Stimulated activated CD4-positive, alpha-beta T cell treated with anti-CD3 and anti-CD28 coated beads, Interleukin-4, amount 100 ng/mL, for 24 hours (primary cell): Measurements from ENCODE around the gene HMX2.

Source experiments
- DNase-seq: peaks from one replicate; pipeline ENCODE4 v3.0.0-alpha.2; 2020

The HMX2 gene

GRCh38 chr10:123139521-123140163 lies 8.3 kb upstream of the HMX2 start:
- DNase-seq: no peak

DNA sequence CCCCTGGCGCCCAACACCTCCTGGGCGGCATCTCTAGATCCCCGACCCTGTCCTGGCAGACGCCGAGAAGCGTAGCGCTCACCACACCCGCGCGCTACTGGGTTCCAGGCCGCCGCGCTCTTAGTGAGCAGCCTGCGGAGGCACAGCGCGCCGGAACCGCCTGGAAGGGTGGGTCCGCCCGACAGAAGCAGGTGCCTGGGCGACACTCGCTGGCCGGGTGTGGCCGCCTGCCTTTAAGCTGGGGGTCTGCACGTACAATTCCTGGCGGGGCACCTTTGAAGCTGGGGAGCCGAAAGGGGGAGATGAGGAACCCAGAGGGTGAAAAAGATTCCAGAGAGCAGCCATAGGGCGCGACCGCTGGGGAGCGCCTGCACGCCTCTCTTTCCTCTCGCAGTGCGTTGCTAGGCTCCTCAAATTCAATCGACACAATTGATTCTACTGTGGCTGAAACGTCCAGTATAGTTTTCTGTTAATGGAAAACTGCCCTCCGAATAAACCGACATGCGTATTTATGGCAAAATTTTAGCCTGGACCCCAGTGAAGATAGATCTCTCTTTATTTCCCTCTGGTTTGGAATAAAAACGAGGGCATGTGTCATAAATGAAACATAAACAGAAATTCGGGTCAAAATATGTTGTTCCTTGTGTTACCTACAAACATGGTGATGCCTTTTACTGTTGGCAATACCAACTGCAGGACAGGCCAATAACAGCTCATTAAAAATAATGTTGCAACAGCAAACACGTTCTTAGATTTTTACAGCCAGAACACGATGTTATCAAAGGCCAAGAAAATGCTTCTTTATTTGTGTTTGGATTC lies 7.6 kb upstream of the HMX2 start:
- DNase-seq: no peak

DNA sequence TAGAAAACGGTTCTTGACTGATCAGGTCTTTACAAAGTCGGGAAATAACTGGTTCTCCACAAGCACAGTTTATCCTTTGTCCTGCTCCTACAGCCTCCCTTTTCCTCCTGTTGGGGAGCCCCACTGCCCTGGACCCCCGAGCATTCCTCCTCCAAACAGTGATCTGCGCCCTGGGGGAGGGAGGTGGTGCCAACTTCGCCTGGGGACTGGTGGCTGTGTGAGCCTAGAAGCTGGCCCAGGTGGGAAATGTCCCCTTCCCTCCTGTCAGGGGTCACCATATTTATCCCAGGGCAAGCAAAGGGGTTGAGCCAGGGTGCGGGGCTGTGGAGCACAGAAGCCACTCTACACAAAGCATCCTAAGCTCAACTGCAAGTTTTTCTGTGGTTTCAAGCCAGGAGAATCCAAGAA lies 6.9 kb upstream of the HMX2 start:
- DNase-seq: no peak

DNA sequence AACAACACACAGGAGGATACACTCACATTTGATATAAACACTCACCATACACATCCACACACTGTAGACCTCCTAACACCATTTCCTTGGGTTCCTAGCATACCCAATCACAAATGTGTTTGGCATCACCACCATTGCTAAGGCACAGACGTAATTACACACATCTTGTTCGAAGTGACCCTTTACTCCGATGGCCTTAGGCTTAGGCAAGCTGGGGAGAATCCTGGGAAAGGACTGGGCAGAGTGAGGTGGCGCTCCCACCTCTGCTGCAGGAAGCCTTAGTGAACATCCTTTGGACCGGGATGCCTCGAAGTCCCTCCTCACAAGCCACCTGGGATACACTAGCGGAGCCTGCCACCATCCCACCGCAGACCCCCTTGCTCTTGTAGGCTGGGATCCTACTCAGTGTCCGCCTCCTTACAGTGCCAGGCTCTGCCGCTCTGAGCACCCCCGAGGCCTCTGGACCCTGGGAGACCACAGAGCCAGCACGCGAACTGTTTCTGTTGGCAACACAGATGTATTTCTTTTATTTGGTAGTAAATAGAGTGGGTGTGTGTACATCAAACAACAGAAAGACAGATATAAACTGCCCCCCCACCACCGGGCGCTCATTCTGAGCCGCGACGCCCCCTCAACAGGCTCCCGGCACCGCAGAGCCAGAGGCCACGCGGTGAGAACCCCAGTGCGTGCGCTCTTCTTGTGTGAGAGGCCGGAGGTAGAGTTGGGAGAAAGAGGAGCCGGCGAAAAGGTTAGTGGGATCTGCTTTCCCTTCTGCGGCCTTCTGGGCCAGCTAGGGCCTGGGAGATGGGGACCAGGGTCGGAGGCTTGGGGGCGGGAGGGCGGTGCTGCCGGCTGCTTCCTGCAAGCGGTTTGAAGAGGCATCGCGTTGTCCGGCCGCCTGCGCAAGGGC lies 5.9 kb upstream of the HMX2 start:
- DNase-seq: no peak

DNA sequence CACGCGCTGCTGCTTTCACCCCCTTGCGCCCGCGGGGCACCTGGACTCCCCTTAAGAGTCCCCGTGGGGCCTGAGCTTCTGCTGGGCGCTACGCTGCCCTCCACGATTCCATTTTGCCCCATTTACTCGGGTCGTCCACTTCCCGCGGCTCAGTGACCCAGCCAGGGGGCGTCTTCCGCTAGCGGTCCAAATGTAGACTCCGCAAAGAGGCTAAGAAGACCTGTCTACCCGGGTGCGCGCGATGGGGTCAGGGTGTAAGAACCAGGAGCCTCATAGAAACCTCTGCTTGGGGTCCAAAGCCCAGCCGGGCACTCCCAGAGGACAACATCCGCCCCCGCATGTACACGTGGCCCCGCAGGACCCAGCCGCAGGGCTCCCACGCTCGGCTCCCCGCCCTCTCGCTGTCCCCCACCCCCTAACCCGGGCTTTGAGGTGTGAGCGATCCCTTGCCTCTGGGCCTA lies 5.2 kb upstream of the HMX2 start:
- DNase-seq: no peak

GRCh38 chr10:123143162-123143824 lies 4.6 kb upstream of the HMX2 start:
- no peak for DNase-seq

DNA sequence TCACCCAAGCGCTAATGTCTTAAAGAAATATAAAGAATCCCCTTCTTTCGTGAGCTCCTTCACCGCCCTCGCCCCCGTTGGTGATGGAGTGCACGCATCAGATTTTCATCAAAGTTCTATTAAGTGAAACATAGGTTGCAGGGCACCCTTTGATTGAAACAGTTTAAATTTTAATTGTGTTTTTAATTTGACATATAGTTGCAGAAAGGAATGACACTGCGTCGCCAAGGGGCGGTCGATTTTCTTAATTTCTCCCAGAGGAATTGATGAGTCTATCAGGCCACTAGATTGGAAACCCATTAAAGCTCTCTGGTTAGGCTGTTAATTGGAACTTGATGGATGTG lies 4.1 kb upstream of the HMX2 start:
- no peak for DNase-seq

- DNase-seq: no peak
Measured at GRCh38 chr10:123144697-123145541, 3.0 kb upstream of the HMX2 start.

DNA sequence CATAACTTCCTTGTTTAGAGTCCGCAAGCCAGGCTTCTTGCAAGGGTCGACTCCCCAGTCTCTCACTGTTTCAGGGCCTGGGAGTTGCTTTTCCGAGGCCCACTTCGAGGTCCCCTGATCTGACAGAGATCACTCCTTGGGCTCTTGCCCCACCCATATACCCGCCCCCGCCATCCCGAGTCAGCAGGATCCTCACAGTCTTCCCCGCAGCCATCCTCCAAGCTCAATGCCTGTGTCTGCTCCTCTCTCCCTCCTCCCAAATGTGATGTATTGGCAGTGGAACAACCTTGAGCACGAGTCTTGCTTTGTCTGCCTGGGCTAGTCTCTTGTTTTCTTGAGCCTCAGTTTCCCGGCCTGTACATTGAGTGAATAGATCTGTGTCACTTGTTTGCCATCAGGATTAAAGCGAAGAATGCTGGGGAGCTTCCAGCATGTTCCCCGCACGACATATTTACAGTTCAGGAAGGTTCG lies 2.4 kb upstream of the HMX2 start:
- no peak for DNase-seq

DNA sequence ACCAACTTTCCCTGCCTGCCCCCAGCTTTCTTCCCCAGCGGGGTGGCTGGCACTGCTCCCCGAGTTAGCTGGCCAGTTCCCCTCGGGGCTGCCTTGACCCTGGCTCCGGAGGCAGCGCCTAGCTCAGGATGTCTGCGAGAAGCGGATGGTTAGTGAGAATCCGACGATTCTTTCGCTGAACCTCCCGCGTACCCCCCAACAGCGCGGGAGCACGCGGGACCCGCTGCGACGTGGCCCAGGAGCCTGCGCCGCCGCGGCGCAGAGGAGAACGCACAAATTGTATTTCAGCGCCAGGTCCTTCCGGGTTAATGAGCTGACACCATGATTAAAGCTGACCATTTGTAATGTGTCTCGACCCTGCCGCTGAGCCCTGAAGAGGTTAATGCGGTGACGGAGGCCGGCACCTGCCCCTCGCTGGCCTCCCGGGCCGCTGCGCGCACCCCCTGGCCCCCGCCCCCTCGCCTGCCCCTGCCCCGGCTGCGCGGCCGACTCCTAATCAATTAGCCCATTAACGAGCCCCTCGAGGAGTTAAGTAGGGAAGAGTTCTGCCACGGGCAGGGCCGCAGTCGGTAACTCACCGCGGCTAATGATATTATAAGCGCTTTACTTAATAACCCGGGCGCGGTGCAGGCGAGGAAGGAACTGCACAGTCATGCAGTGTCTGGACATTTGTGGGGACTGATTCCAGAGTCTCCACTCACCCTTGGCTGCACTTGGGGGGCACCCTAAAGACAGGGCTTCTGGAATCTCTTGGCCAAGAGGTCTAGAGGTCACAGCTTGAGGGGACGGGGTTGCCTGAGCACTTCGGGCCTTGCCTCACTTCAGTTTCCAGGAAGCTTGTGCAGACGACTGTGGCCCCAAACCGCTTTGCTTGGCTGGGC lies 1.7 kb upstream of the HMX2 start:
- DNase-seq: no peak

DNA sequence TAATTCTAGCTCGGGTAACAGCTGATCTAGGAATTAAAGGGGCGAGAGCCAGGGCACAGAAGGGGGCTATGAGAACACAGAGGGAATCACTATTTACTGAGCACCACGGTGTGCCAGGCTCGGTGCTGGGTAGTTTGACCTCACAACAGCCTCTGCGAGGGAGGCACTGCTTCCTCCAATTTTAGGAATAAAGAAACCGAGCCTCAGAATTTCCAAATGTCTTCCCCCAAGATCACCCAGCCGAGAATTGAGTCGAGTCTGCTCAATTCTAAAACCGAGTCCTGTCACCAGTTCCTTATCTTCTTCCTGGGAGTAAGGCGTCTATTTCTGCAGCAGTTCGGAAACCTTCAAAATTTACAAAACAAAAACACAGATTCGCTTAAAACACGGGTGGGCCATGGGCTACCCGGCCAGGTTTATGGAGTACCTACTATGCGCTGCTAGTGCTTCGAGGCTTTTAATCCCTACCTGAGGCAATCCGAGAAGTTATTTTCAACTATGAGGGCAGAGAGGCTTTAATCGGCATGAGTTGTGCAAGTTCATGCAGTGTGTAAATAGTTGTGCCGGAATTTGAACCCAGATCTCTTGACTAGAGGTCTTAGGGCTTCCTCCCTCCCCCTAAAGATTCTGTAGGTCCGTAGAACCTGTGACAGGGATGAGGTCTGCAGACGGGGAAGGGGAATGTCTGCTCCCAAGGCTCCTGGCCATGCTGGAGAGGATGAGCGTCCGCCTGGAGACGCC lies 872 bp upstream of the HMX2 start:
- DNase-seq: no peak

GRCh38 chr10:123148414-123149161 lies 652 bp downstream of the HMX2 start:
- DNase-seq: no peak

DNA sequence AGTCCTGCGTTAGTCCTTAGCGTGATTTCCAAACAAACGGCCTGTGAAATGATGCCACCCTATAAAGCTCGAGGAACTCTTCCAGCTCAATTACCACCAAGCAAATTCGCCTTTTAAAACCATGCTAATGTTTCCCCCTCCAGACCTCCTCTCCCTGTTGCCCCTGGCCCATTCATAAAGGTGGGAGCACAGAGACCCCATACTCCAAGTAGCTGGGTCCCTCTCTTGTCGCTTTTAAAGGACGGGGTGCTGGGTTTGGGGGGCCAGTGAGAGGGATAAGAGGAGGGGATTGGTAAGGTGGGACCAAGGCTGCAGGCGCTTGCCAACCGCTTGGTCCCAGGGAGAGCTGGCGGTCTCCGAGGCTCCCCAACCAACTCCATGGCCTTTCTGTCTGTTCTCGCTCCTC lies 1.2 kb downstream of the HMX2 start:
- DNase-seq: no peak

DNA sequence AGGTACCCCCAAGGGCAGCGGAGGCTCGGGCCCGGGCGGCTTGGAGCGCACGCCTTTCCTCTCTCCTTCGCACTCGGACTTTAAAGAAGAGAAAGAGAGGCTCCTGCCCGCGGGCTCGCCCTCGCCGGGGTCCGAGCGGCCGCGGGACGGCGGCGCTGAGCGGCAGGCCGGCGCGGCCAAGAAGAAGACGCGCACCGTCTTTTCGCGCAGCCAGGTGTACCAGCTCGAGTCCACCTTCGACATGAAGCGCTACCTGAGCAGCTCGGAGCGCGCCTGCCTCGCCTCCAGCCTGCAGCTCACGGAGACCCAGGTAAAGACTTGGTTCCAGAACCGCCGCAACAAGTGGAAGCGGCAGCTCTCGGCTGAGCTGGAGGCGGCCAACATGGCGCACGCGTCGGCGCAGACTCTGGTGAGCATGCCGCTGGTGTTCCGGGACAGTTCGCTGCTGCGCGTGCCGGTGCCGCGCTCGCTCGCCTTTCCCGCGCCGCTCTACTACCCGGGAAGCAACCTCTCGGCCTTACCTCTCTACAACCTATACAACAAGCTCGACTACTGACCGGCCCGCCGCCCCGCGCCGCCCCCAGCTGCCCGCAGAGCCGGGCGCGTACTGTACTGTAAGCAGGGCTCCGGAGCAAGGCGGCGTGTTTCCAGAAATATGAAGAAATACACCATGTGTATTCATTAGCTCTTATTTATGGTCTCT lies 1.8 kb downstream of the HMX2 start:
- DNase-seq: peak; percentile 52

- DNase-seq: no peak
Measured at GRCh38 chr10:123150271-123150985, 2.5 kb downstream of the HMX2 start.

DNA sequence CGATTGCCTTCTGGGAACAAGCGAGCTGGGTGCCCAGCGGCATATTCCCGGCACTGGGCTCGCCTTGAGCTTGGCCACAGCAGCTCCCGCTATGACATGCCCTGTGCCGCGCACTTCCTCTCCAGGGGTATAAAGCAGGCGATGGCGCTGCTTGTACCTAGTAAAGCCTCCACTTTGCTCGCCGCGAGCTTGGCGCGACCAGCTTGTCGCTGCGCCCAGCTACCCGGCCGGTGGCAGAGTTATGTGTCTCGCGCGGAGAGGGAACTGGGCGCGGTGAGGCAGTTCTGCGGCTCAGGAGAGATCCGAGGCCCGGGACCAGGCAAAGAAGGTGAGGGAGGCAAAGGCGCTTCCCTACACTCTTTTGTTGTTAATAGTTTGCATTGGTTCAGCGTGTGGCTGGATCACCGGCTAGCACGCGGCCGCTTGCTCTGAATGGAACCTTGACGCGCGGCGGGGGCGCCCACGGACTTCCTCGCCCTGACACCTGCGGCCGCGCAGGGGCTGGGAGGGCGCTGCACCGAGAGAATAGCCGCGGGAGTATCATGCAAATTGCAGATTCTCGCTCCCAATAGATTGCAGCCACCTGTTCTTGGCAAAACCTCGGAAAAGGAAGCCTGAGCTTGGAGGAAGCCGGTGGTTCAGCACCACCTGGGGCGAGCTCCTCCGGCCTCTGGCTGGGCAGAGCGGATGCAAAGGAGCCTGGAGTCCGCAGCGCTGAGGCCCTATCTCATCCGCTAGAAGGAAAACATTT lies 3.2 kb downstream of the HMX2 start:
- DNase-seq: no peak

DNA sequence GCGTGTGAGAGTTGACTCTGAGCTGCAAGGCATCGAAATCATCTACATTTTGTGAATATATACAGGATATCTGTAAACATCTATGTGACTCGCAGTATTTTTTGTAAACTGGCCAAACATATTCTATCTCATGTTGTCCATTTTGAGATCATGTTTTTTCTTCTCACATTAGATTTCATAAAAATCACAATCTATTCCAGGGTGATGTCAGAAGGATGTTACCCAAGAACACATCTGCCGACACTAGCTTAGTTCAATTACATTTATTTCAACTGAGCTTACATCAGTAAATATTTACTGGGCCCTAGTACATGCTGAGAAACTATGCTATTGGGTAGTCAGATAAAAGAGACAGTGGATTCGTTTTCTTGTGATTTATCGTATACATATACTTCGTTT lies 3.8 kb downstream of the HMX2 start:
- DNase-seq: no peak
